Urinary bladder (tissue), 4 donors: ENCODE measurements around the gene MVK. TPM values are rescaled to one million over a fixed set of nuclear protein-coding genes. Genes with fewer than 3 reads are reported as not detected.

Experiments
- DNase-seq: peaks from one replicate; pipeline ENCODE4 v3.0.0-alpha.2; 2015; ENCODE audit errors: extremely low spot score
- H3K27ac ChIP-seq: one replicate; pipeline ENCODE4 v1.5.1; 2013; ENCODE audit warnings: low read depth, mild to moderate bottlenecking, moderate library complexity
- H3K36me3 ChIP-seq: one replicate; pipeline ENCODE4 v1.6.1; 2013; ENCODE audit warnings: mild to moderate bottlenecking, moderate library complexity; ENCODE audit not compliant: insufficient read depth
- H3K4me1 ChIP-seq: one replicate; pipeline ENCODE4 v1.6.1; 2013; ENCODE audit warnings: mild to moderate bottlenecking, moderate library complexity; ENCODE audit not compliant: insufficient read depth
- H3K4me3 ChIP-seq: one replicate; pipeline ENCODE4 v1.5.1; 2013; ENCODE audit warnings: low read depth, low read length
- WGBS: extraction: QIAGEN DNeasy Blood & Tissue Kit; methylation state at CpG from one replicate; pipeline ENCODE4 v1.1.7; 2013; 5-methylcytosine and 5-hydroxymethylcytosine counted together
- polyA plus RNA-seq: library from polyadenylated mRNA; stranded (reverse); fragments of 200-250 nt; gene quantifications from one replicate; pipeline ENCODE4 v1.2.3, GENCODE V29; 2013
- total RNA-seq: library from RNA; depleted of rRNA; stranded (reverse); fragments of >200 nt; gene quantifications from one replicate; pipeline ENCODE4 v1.2.3, GENCODE V29; 2014
- donor health status: healthy with polysubstance abuse.
- donor health status: healthy.

The MVK gene
- total and polyA plus RNA-seq, 2 donors: 10.5 to 13.2 TPM

DNA sequence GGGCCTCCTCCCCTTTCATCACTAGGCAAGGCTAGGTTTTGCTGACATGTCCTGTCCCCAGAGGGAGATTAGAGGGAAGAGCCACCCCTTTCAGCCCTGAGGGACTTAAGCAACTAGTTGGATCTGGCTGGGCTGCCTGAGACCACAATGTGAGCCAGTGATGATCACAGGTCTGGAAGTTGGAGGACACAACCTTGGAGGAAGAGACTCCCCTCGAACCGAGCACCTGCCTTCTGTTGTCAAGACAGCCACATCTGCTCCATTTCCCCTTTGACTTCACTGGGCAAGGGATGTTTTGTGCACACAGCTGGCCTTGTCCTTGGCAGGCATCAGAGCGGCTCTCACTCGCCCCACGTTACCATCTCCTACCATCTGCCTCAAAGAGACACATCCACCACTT lies 31.4 kb downstream of the MVK start:
- Histone ChIP-seq H3K4me1 (no peaks in the 10 kb centered on the region), H3K36me3 (no peaks in the 10 kb centered on the region), H3K27ac (no peak overlapping the region), H3K4me3 (no peak overlapping the region)
- no peak for DNase-seq
- WGBS: 83% methylated on average over 5 of the region's 5 CpGs

DNA sequence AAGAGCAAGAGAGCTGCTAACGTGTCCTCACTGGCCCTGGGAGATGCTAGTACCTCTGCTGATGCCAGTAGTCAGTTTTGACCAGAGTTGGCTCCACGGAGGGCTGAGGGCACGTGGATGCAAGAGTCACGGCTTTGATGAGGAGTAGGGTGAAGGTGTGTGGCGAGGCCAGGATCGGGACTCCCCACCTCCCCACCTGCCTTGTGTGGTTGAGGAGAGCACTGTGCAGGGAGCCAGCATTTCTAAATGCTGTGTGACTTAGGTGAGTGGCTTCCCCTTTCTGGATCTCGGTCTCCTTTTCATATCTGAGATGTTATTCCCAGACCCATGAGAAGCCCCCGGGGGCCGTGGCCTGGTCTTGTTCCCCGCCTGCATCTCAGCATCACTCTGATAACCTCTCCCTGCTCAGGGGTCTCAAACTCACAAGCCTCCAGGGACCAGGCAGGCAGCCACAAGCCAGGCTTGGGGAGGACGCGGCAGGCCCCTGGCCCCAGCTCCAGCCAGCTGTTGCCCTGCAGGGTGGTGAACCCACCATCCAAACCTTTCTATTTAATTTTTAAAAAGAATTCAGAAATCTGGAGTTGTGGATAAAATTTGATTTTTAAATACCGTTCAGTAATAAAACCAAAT lies 32.1 kb downstream of the MVK start:
- Histone ChIP-seq H3K4me1 (no peaks in the 10 kb centered on the region), H3K27ac (no peak overlapping the region), H3K4me3 (no peak overlapping the region), H3K36me3 (no peaks in the 10 kb centered on the region)
- DNase-seq: no peak
- 86% methylated on average over 13 of the region's 13 CpGs for WGBS

DNA sequence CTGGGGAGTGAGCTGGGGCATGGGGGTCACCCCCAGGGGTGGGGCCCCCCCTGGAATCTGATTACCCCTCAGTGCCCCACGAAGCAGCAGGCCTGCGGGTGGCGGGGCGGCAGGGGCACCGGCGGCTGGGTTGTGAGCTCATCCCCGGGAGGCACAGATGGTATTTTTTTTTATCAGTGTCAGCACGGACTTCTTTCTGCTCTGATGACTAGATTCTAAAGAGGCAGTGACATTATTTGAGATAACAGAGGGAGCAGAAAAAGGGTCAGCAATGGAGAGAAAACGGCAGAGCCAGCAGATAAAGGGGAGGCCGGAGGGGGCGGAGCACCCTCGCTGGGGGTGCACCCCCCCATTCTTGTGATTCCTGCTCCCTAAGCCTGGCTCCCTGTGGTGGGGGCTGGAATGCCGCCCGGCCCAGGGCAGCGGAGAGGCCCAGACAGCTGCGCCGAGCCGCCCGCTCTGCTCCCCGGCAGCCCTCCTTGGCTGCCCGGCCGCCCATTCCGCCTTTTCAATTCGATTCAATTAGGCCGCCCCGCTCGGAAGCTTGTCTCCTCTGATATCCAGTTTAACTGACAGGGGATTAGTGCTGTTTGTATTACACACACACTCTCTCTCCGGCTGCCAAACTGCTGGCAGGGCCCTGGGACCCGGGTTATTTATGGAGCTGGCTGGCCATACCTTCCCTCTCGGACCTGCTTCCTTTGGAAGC lies 32.9 kb downstream of the MVK start:
- H3K4me1 ChIP-seq: no peaks in the 10 kb centered on the region
- no peak overlapping the region for H3K27ac ChIP-seq
- no peaks in the 10 kb centered on the region for H3K36me3 ChIP-seq
- WGBS: 15% methylated on average over 30 of the region's 30 CpGs
- DNase-seq: peak; percentile 49
- no peak overlapping the region for H3K4me3 ChIP-seq

DNA sequence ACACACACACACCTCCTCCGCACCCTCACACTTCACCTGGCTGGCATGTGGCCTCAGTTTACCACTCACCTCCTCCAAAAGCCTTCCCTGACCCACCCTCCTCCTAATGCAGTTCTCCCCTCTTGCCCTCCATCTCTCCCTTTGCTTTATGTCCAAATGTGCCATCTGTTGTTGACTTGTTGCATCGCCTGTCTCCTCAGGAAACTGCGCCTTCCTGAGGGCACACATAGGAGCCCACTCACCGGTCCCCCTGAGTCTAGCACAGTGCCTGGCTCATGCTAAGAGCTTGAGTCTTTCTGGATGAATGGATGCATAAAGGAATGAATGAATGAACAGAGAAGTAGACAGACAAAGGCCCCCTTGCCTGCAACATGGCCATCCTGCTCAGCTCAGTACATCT lies 34.0 kb downstream of the MVK start:
- Histone ChIP-seq H3K36me3 (no peaks in the 10 kb centered on the region), H3K4me3 (no peak overlapping the region), H3K27ac (no peak overlapping the region), H3K4me1 (no peaks in the 10 kb centered on the region)
- WGBS: 96% methylated on average over 4 of the region's 4 CpGs
- DNase-seq: no peak

DNA sequence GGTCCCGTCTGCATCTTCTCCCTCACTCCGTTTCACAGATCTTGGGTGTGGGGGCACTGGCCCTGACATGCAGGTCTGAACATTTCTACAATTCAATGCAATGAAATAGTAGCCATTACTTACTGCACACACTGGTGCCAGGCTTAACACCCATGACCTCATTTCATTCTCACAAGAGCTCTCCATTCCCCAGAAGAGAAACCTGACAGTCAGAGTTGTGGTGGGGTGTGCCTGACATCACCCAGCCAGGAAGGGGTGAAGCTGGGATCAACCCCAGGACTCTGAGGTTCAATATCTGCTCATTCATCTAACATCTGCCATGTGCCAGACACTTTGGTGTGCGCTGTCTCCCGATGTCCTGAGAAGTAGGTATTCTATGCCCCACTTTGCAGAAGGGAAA lies 34.7 kb downstream of the MVK start:
- no peak for DNase-seq
- Histone ChIP-seq H3K36me3 (no peaks in the 10 kb centered on the region), H3K4me3 (no peak overlapping the region), H3K27ac (no peak overlapping the region), H3K4me1 (no peaks in the 10 kb centered on the region)
- WGBS: 79% methylated on average over 4 of the region's 4 CpGs

DNA sequence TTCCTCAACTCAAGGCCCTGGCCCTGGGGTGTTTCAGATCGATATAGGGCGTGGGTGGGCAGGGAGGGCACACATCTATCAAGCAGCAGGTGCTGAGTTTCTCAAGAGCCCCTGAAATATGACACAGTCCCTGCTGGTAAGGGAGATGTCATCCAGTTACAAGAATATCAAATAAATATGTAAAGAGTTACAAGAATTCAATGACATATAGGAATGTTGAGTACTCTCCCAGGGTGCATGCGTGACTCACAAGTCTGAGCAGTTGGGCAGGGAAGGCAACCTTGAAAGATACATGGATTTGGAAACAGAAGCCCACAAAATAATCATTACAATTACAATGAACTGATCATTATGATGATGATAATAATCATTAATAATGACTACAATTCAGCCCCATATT lies 35.2 kb downstream of the MVK start:
- Histone ChIP-seq H3K4me3 (no peak overlapping the region), H3K36me3 (no peaks in the 10 kb centered on the region), H3K27ac (no peak overlapping the region), H3K4me1 (no peaks in the 10 kb centered on the region)
- WGBS: 95% methylated on average over 3 of the region's 3 CpGs
- no peak for DNase-seq

DNA sequence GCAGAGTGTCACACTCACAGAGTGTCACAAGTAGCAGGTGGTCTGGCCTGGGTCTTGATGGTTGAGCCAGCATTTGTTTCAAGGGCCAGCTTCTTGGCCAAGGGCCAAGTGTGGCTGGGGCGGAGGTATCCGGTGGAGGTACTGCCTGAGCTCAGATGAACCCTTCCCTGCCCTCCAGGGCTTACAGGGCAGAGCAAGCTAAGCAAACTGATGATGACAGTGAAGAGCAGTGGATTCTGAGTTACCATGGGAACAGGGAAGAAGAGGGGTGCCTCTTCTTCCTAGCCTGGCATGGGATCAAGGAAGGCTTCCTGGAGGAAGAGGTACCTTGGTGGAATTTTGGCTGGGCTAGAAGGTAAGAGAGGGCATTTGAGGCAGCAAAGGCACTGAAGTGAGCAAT lies 35.7 kb downstream of the MVK start:
- Histone ChIP-seq H3K4me3 (no peak overlapping the region), H3K27ac (no peak overlapping the region), H3K4me1 (no peaks in the 10 kb centered on the region), H3K36me3 (no peaks in the 10 kb centered on the region)
- 65% methylated on average over 2 of the region's 2 CpGs for WGBS
- no peak for DNase-seq

DNA sequence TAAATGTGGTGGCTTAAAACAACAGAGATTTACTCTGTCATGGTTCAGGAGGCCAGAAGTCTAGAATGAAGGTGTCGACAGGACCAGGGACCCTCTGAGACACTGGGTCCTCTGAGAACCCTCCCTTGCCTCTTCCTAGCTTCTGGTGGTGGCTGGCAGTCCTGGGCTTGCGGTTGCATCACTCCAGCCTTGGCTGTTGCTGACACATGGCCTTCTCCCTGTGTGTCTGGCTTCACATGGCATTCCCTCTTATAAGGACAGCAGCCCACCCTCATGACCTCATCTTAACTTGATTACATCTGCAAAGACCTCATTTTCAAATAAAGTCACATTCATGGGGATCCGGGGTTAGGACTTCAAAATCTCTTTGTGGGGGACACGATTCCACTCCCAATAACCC lies 36.9 kb downstream of the MVK start:
- Histone ChIP-seq H3K27ac (no peak overlapping the region), H3K4me3 (no peak overlapping the region), H3K4me1 (no peaks in the 10 kb centered on the region), H3K36me3 (no peaks in the 10 kb centered on the region)
- 87% methylated on average over 4 of the region's 4 CpGs for WGBS
- DNase-seq: no peak

DNA sequence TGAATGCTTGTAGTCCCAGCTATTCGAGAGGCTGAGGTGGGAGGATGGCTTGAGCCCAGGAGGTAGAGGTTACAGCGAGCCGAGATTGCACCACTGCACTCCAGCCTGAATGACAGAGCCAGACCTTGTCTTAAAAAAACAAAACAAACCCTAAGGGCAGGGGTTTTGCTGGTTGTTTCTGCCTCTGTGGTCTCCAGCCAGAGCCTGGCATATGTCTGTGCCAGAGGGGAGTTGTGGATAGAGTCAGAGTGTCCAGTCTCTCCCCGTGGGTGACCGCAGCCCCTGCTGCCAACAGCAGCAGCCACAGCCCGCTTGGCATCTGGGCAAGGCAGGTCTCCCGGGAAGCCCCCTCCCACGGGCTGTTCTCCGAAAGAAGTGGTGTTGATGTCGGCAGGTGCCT lies 37.6 kb downstream of the MVK start:
- WGBS: 66% methylated on average over 10 of the region's 10 CpGs
- Histone ChIP-seq H3K4me1 (no peaks in the 10 kb centered on the region), H3K27ac (no peak overlapping the region), H3K4me3 (no peak overlapping the region), H3K36me3 (no peaks in the 10 kb centered on the region)
- DNase-seq: no peak

DNA sequence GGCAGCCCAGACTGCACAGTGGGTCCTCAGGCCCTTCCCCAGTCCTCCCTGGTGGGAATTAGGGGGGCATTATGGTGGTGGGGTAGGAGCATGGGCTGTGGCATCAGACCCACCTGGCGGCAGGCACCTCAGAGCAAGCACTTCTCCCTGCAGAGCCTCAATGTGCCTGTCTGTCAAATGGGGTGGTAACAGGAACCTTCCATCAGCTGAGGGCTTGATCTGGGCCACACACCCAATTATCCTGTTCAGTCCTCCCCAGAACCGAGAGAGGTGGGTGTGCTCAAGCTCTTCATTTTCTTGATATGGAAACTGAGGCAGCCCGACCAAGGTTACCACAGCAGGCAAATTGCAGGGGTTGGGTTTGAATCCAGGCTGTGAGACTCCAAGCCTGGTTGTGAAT lies 38.4 kb downstream of the MVK start:
- H3K4me3 ChIP-seq: no peak overlapping the region
- no peaks in the 10 kb centered on the region for H3K4me1 ChIP-seq
- no peaks in the 10 kb centered on the region for H3K36me3 ChIP-seq
- no peak for DNase-seq
- 92% methylated on average over 3 of the region's 3 CpGs for WGBS
- H3K27ac ChIP-seq: no peak overlapping the region

DNA sequence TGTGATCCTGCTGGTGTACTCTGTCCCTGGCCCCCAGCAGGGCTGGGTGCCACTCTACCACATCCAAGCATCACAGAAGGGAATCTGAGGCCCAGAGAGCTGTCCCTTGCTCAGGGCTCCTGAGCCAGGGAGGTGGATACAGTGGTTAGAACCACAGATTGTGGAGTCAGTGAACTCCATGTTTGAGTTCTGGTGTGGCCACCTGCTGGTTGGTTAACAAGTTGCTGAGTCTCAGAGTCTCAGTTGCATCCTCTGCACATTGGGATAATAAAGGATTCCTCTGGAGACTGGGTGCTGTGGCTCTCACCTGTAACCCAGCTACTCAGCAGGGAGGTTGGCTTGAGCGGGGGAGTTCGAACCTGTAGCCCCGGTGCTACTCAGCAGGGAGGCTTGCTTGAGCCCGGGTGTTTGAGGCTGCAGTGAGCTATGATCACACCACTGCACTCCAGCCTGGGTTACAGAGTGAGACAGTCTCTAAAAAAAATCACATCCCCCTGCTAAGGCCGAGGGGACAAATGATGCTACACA lies 39.4 kb downstream of the MVK start:
- Histone ChIP-seq H3K36me3 (no peaks in the 10 kb centered on the region), H3K4me1 (no peaks in the 10 kb centered on the region), H3K27ac (no peak overlapping the region), H3K4me3 (no peak overlapping the region)
- no peak for DNase-seq
- WGBS: 53% methylated on average over 5 of the region's 5 CpGs

DNA sequence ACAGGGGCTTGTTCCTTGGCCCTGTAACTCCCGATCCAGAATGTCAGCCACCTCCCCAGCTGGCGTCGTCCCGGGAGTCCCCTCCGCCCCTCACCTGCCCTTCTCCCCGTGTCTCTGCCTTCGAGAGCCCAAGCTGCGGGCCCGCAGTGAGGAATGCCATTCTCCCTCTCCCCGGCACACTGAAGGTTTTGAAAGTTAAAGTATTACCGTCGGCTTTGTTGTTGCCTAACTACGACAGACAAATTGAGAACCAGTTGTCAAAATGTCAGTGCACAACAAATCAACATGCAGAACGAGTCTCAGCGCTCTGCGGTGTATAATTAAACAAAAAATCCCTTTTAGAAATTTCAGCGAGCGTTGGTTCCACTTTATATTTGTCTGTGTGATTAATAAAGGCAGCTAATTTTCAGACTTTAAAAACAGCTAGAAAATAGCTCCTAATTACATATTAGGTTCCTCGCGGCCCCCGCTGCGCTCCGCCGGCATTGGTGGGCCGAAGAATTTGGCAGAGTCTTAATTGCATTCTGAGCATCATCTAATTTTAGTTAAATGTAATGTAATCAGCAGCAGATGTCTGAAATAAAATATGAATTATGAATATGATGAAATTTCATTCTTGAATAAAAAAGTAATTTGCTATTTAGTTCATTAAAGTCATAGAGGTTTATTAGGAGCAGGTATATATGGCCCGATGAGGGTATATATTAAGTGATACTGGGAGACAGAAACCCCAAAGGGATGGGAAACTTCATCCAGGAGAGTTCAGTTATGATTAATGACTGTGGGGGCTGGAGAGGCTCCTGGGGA lies 40.3 kb downstream of the MVK start:
- H3K27ac ChIP-seq: no peak overlapping the region
- 63% methylated on average over 26 of the region's 26 CpGs for WGBS
- no peaks in the 10 kb centered on the region for H3K36me3 ChIP-seq
- no peak overlapping the region for H3K4me3 ChIP-seq
- DNase-seq: no peak
- H3K4me1 ChIP-seq: no peaks in the 10 kb centered on the region

DNA sequence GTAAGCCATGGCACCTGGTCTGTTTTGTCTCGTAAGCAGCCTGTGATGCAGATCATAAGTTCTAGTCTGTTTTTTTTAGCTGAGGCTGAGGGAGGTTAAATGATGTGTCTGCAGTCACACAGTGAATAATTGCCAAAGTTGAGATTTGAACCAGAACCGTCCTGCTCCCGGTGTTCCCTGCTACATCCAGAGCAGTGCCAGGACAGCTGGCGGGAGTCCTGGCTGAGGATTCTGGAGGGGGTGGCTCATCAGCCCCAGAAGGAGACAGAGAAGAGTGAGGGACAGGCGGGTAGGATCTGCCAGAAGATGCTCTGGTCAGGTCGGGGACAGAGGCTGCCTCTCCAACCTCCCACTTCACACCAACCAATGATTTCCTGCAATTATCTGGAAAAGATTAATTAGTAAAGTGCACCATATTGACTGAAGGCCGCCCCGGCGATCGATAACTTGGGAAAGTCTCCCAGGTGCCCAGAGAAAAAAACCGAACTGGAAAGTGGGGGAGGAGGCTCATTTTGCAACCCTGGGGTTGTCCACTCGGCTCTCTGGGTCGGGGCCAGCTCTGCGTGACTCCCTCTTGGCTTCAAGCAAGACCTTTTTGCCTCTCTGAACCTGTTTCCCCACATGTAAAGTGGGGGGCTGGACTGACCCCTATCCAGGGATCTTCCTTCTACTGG lies 42.1 kb downstream of the MVK start:
- WGBS: 57% methylated on average over 14 of the region's 14 CpGs
- DNase-seq: no peak
- Histone ChIP-seq H3K4me1 (no peaks in the 10 kb centered on the region), H3K27ac (no peak overlapping the region), H3K36me3 (no peaks in the 10 kb centered on the region), H3K4me3 (no peak overlapping the region)
